ENCODE measurements around the gene ANKDD1B.

- TF ChIP-seq CTCF (IDR thresholded peaks at IDR 0.05) (no peak), POLR2A (IDR thresholded peaks at IDR 0.05) (no peak), POLR2AphosphoS5 (IDR thresholded peaks at IDR 0.05) (no peak), EP300 (IDR thresholded peaks at IDR 0.05) (no peak)
Measured at GRCh38 chr5:75660678-75661465, 49.6 kb downstream of the ANKDD1B start.
